ENCODE measurements around the gene ARHGEF2. TPM values are rescaled to one million over a fixed set of nuclear protein-coding genes. Genes with fewer than 3 reads are reported as not detected.

The ARHGEF2 gene
- total RNA-seq, 1 experiment from 2014 or later = 90.1 TPM

GRCh38 chr1:155981266-155982088 lies 3.1 kb upstream of the ARHGEF2 start:
- ChIA-PET RAD21 (ENCODE audit: low non-redundant PET in 1 of 2, low total read pairs in 2 of 2, uncharacterized antibody in 2 of 2, unreplicated experiment in 2 of 2) (no interaction called here), CTCF (interaction anchor here (1.6 to 2.6 kb wide), 3 partner anchors 8 to 85 kb away, joined by 4 to 15 read pairs (median 5); no protein-coding TSS in a partner anchor), POLR2A (interaction anchor here (0.8 to 2.0 kb wide), 5 partner anchors 8 to 47 kb away, joined by 3 to 12 read pairs (median 4); partner anchors contain the start of gene KHDC4)
- Histone ChIP-seq H3K4me1 (ENCODE audit: control insufficient read depth in 1 of 2, insufficient read depth in 2 of 2, low read length in 2 of 2) (peaks cover 39 to 55% of the 10 kb centered on the region in 2 experiments), H3K4me2 (ENCODE audit: low read length) (no peak overlapping the region), H3K27ac (ENCODE audit: low read depth, low read length) (no peak overlapping the region), H3K79me2 (ENCODE audit: insufficient read depth, low read length) (peaks cover 26% of the 10 kb centered on the region), H3K9me3 (ENCODE audit: control insufficient read depth in 1 of 2, insufficient read depth in 1 of 2, low read depth in 1 of 2, low read length in 2 of 2) (no peaks in the 10 kb centered on the region), H3K9me2 (ENCODE audit: insufficient read depth) (no peaks in the 10 kb centered on the region), H3K4me3 (replicated peaks in 1 of 2; ENCODE audit: low read depth in 1 of 2, low read length in 2 of 2) (no peak overlapping the region), H3K9ac (ENCODE audit: low read length) (no peak overlapping the region), H3K36me3 (ENCODE audit: control insufficient read depth in 1 of 2, insufficient read depth in 2 of 2, low read length in 2 of 2) (no peaks in the 10 kb centered on the region), H2AFZ (ENCODE audit: low read depth, low read length, poor library complexity, severe bottlenecking) (no peak overlapping the region), H3K27me3 (ENCODE audit: insufficient read depth, low read length) (no peaks in the 10 kb centered on the region), H4K20me1 (ENCODE audit: insufficient read depth) (no peaks in the 10 kb centered on the region)
- intact Hi-C loops (cut with micrococcal nuclease) = no loop called here
- TF ChIP-seq, protein P1, sequence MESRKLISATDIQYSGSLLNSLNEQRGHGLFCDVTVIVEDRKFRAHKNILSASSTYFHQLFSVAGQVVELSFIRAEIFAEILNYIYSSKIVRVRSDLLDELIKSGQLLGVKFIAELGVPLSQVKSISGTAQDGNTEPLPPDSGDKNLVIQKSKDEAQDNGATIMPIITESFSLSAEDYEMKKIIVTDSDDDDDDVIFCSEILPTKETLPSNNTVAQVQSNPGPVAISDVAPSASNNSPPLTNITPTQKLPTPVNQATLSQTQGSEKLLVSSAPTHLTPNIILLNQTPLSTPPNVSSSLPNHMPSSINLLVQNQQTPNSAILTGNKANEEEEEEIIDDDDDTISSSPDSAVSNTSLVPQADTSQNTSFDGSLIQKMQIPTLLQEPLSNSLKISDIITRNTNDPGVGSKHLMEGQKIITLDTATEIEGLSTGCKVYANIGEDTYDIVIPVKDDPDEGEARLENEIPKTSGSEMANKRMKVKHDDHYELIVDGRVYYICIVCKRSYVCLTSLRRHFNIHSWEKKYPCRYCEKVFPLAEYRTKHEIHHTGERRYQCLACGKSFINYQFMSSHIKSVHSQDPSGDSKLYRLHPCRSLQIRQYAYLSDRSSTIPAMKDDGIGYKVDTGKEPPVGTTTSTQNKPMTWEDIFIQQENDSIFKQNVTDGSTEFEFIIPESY (IDR thresholded peaks at IDR 0.05; ENCODE audit: extremely low read depth, insufficient replicate concordance, low read length) = no peak
- TF ChIP-seq YY1 (IDR thresholded peaks at IDR 0.05; ENCODE audit: extremely low read depth, insufficient replicate concordance, low read depth, low read length) = no peak
- no TSS peak for BruUV-seq (replicated peaks)
- no peak for ATAC-seq
- DNase-seq (ENCODE audit: low read depth, low spot score) = no peak
